Measurements from ENCODE around the gene NCK1. TPM values are rescaled to one million over a fixed set of nuclear protein-coding genes. Genes with fewer than 3 reads are reported as not detected.

NCK1 gene
- total and polyA plus RNA-seq, 7 donors, result 16.2 to 33.4 (median 25.4) TPM

DNA sequence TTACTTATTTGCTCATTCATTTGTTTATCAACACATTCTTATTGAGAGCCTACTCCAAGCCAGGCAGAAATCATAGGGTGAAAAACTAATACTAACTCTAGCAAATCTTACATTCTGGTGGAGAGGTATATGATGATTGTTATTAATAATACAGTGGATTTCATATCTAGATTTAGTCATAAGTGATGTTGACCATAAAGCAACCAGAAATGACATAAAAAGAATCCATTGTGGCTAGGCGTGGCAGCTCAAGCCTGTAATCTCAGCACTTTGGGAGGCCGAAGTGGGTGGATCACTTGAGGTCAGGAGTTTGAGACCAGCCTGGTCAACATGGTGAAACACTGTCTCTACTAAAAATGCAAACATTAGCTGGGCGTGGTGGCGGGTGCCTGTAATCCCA lies 69.6 kb downstream of the NCK1 start:
- no peak for DNase-seq
- Histone ChIP-seq H3K4me1 (peaks cover 19% of the 10 kb centered on the region), H3K9me3 (no peaks in the 10 kb centered on the region), H3K27me3 (ENCODE audit: insufficient read depth in 3 of 3, low read length in 2 of 3) (no peaks in the 10 kb centered on the region), H3K4me3 (peak overlapping the region; percentile 47), H3K36me3 (ENCODE audit: insufficient read depth in 1 of 2, low read depth in 1 of 2) (peaks cover 0 to 27% of the 10 kb centered on the region in 2 donors), H3K27ac (peak overlapping the region; percentile 19)
- TF ChIP-seq, protein P1, sequence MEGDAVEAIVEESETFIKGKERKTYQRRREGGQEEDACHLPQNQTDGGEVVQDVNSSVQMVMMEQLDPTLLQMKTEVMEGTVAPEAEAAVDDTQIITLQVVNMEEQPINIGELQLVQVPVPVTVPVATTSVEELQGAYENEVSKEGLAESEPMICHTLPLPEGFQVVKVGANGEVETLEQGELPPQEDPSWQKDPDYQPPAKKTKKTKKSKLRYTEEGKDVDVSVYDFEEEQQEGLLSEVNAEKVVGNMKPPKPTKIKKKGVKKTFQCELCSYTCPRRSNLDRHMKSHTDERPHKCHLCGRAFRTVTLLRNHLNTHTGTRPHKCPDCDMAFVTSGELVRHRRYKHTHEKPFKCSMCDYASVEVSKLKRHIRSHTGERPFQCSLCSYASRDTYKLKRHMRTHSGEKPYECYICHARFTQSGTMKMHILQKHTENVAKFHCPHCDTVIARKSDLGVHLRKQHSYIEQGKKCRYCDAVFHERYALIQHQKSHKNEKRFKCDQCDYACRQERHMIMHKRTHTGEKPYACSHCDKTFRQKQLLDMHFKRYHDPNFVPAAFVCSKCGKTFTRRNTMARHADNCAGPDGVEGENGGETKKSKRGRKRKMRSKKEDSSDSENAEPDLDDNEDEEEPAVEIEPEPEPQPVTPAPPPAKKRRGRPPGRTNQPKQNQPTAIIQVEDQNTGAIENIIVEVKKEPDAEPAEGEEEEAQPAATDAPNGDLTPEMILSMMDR (IDR thresholded peaks at IDR 0.05), result no peak
- ATAC-seq, result no peak
- intact Hi-C loops (cut with DNase I), result loop anchor here in 1 of 2 donors (10.0 kb wide), 1 partner anchor 67 kb away; the partner anchor contains the start of gene NCK1
- 89 to 95% (median 92%) methylated on average over 4 of the region's 4 CpGs for WGBS, 3 donors

DNA sequence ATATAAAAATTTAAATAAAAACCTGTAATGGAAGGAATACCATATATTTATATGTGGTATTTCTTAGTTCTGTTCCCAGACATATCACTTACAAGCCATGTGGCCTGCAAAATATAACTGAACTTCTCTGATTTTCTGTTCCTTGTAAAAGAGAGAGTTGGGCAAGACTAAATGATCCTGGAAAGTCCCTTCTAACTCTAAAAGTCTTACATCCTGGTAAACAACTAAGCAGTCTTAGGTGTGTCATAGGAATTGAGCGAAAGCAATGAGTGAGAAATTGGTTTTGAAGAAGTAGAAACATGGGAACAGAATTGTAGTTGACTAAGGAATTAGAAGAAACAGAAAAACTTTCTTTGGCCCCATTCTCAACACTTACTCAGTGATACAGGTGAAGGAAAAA lies 70.5 kb downstream of the NCK1 start:
- intact Hi-C loops (cut with DNase I), result loop anchor here in 1 of 2 donors (10.0 kb wide), 1 partner anchor 68 kb away; the partner anchor contains the start of gene NCK1
- H3K9me3 ChIP-seq, result no peaks in the 10 kb centered on the region
- 78 to 83% (median 81%) methylated on average over 1 of the region's 1 CpG for WGBS, 3 donors
- peak overlapping the region; percentile 47 for H3K4me3 ChIP-seq
- H3K27ac ChIP-seq, result no peak overlapping the region
- H3K27me3 ChIP-seq (ENCODE audit: insufficient read depth in 3 of 3, low read length in 2 of 3), result no peaks in the 10 kb centered on the region
- peaks cover 20% of the 10 kb centered on the region for H3K4me1 ChIP-seq
- DNase-seq (no peak), ATAC-seq (no peak)
- peaks cover 0 to 27% of the 10 kb centered on the region in 2 donors for H3K36me3 ChIP-seq (ENCODE audit: insufficient read depth in 1 of 2, low read depth in 1 of 2)
- TF ChIP-seq, protein P1 (IDR thresholded peaks at IDR 0.05), result no peak

DNA sequence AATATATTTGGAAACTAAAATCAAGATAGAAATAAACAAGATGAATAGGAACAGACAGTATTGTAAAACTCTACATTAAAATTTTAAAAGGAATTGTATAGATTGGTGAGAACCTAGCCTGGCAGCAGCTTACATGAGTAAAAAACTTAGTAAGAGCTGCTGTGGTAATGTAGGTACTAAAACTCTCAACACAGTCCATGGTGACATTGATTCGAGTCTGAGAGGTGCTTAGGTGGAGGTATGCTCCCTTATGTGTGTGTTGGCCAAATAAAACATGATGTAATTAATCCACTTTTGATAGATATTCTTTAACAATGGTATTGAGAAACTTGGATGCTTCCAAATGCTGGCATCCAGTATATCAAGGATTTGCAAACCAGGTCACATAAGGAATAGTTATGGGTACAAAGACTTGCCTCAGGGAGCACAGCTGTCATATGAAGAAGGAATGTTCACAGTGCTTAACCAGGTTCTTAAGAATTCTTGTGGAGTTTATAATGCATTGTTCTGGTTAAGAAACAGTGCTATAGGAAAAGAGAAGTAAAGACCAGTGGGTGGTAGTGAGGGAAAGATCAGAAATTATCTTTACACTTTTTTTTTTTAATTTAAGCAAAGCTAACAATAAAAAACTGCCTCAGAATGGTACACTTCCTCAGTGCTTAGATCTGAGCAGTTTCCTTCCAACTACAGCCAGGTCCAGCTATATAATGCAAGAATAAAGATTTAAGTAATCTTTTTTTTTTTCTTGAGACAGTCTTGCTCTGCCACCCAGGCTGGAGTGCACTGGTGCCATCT lies 71.2 kb downstream of the NCK1 start:
- Histone ChIP-seq H3K27ac (no peak overlapping the region), H3K4me3 (no peak overlapping the region), H3K36me3 (ENCODE audit: insufficient read depth in 1 of 2, low read depth in 1 of 2) (peaks cover 0 to 24% of the 10 kb centered on the region in 2 donors), H3K4me1 (peaks cover 26% of the 10 kb centered on the region), H3K27me3 (ENCODE audit: insufficient read depth in 3 of 3, low read length in 2 of 3) (no peaks in the 10 kb centered on the region), H3K9me3 (no peaks in the 10 kb centered on the region)
- ATAC-seq (no peak), DNase-seq (no peak)
- 74 to 81% (median 80%) methylated on average over 1 of the region's 1 CpG for WGBS, 3 donors
- TF ChIP-seq, protein P1 (IDR thresholded peaks at IDR 0.05), result no peak
- intact Hi-C loops (cut with DNase I), result loop anchor here in 1 of 2 donors (10.0 kb wide), 1 partner anchor 68 kb away; the partner anchor contains the start of gene NCK1

DNA sequence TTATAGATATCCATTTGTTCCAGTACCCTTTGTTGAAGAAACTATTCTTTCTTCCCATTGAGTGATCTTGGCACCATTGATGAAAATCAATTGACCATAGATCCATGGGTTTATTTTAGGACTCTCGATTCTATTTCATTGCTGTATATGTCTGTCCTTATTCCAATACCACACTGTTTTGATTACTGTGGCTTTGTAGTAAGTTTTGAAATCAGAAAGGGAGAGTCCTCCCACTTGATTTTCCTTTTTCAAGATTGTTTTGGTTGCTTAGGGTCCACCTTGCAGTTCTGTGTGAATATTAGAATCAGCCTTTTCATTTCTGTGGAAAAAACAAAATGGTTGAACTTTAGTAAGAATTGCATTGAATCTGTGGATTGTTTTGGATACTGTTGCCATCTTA lies 75.2 kb downstream of the NCK1 start:
- TF ChIP-seq, protein P1 (IDR thresholded peaks at IDR 0.05), result no peak
- H3K4me3 ChIP-seq, result no peak overlapping the region
- peaks cover 0 to 14% of the 10 kb centered on the region in 2 donors for H3K36me3 ChIP-seq (ENCODE audit: insufficient read depth in 1 of 2, low read depth in 1 of 2)
- H3K4me1 ChIP-seq, result peaks cover 29% of the 10 kb centered on the region
- H3K27ac ChIP-seq, result no peak overlapping the region
- DNase-seq (no peak), ATAC-seq (no peak)
- intact Hi-C loops (cut with DNase I), result loop anchor here in 1 of 2 donors (10.0 kb wide), 1 partner anchor 72 kb away; the partner anchor contains the start of gene NCK1
- no peaks in the 10 kb centered on the region for H3K27me3 ChIP-seq (ENCODE audit: insufficient read depth in 3 of 3, low read length in 2 of 3)
- no peaks in the 10 kb centered on the region for H3K9me3 ChIP-seq
- 95 to 100% (median 100%) methylated on average over 1 of the region's 1 CpG for WGBS, 3 donors
